ENCODE measurements around the gene TUSC1.
"Not testable (repeated sequence)": the region's sequence is repeated elsewhere in the genome, so short reads cannot be mapped to it uniquely, and the experiment has no call there.

TUSC1 gene

GRCh38 chr9:25678147-25678666 lies at the start of gene TUSC1:
Gene TUSC1 (minus strand): TSS chr9:25678444. CDS start chr9:25678312, 132 bp downstream.
- CTCF ChIA-PET, result no interaction called here
- Mint-ChIP-seq H3K9me3 (peaks cover 2% of the 10 kb centered on the region), H3K27ac (no peak within 1 kb of the TSS), H3K36me3 (no peaks in the 10 kb centered on the region), H3K4me3 (no peak within 1 kb of the TSS), H3K27me3 (peaks cover 18% of the 10 kb centered on the region), H3K4me1 (no peaks in the 10 kb centered on the region)
- no peak for DNase-seq

- no peak for DNase-seq
- Mint-ChIP-seq H3K36me3 (no peaks in the 10 kb centered on the region), H3K9me3 (peaks cover 6% of the 10 kb centered on the region), H3K27me3 (no peaks in the 10 kb centered on the region), H3K4me3 (no peak overlapping the region), H3K27ac (no peak overlapping the region), H3K4me1 (no peaks in the 10 kb centered on the region)
- CTCF ChIA-PET, result no interaction called here
Measured at GRCh38 chr9:25726871-25727410, 48.7 kb upstream of the TUSC1 start.

GRCh38 chr9:25724424-25724823 lies 46.2 kb upstream of the TUSC1 start:
- Mint-ChIP-seq H3K4me1 (no peaks in the 10 kb centered on the region), H3K36me3 (no peaks in the 10 kb centered on the region), H3K27ac (no peak overlapping the region), H3K4me3 (no peak overlapping the region), H3K27me3 (no peaks in the 10 kb centered on the region), H3K9me3 (peaks cover 2% of the 10 kb centered on the region)
- CTCF ChIA-PET, result no interaction called here
- no peak for DNase-seq

- Mint-ChIP-seq H3K27ac (no peak overlapping the region), H3K4me3 (no peak overlapping the region), H3K36me3 (no peaks in the 10 kb centered on the region), H3K27me3 (no peaks in the 10 kb centered on the region), H3K4me1 (no peaks in the 10 kb centered on the region), H3K9me3 (peaks cover 3% of the 10 kb centered on the region)
- CTCF ChIA-PET, result no interaction called here
- no peak for DNase-seq
Measured at GRCh38 chr9:25716220-25716872, 38.1 kb upstream of the TUSC1 start.

- H3K4me1 Mint-ChIP-seq, result no peaks in the 10 kb centered on the region
- DNase-seq, result no peak
- H3K27ac Mint-ChIP-seq, result no peak overlapping the region
- no peaks in the 10 kb centered on the region for H3K27me3 Mint-ChIP-seq
- H3K9me3 Mint-ChIP-seq, result no peaks in the 10 kb centered on the region
- no peak overlapping the region for H3K4me3 Mint-ChIP-seq
- CTCF ChIA-PET, result no interaction called here
- no peaks in the 10 kb centered on the region for H3K36me3 Mint-ChIP-seq
Measured at GRCh38 chr9:25709941-25710340, 31.7 kb upstream of the TUSC1 start.

GRCh38 chr9:25704800-25705199 lies 26.6 kb upstream of the TUSC1 start:
- no peak overlapping the region for H3K27ac Mint-ChIP-seq

GRCh38 chr9:25703701-25704357 lies 25.6 kb upstream of the TUSC1 start:
- Mint-ChIP-seq H3K27ac (no peak overlapping the region), H3K27me3 (no peaks in the 10 kb centered on the region), H3K4me3 (no peak overlapping the region), H3K4me1 (no peaks in the 10 kb centered on the region), H3K9me3 (peaks cover 3% of the 10 kb centered on the region), H3K36me3 (no peaks in the 10 kb centered on the region)
- CTCF ChIA-PET, result no interaction called here
- no peak for DNase-seq

More at GRCh38 chr9:25704800-25705199, 26.6 kb upstream of the TUSC1 start:
- DNase-seq, result no peak
- no peaks in the 10 kb centered on the region for H3K36me3 Mint-ChIP-seq
- H3K9me3 Mint-ChIP-seq, result peaks cover 3% of the 10 kb centered on the region
- no peak overlapping the region for H3K4me3 Mint-ChIP-seq
- H3K27me3 Mint-ChIP-seq, result no peaks in the 10 kb centered on the region
- no peaks in the 10 kb centered on the region for H3K4me1 Mint-ChIP-seq
- CTCF ChIA-PET, result no interaction called here

- peaks cover 3% of the 10 kb centered on the region for H3K9me3 Mint-ChIP-seq
- H3K4me3 Mint-ChIP-seq, result no peak overlapping the region
Measured at GRCh38 chr9:25702536-25702935, 24.3 kb upstream of the TUSC1 start.

GRCh38 chr9:25700899-25701298 lies 22.7 kb upstream of the TUSC1 start:
- H3K27me3 Mint-ChIP-seq, DNase-seq, H3K4me3 Mint-ChIP-seq, CTCF ChIA-PET, H3K4me1 Mint-ChIP-seq, H3K27ac Mint-ChIP-seq, H3K36me3 Mint-ChIP-seq, H3K9me3 Mint-ChIP-seq: not testable (repeated sequence)

More at GRCh38 chr9:25702536-25702935, 24.3 kb upstream of the TUSC1 start:
- Mint-ChIP-seq H3K27ac (no peak overlapping the region), H3K36me3 (no peaks in the 10 kb centered on the region), H3K27me3 (no peaks in the 10 kb centered on the region), H3K4me1 (no peaks in the 10 kb centered on the region)
- no peak for DNase-seq
- CTCF ChIA-PET, result no interaction called here

- CTCF ChIA-PET, result no interaction called here
- no peak for DNase-seq
Measured at GRCh38 chr9:25700430-25700829, 22.2 kb upstream of the TUSC1 start.

GRCh38 chr9:25691786-25692185 lies 13.5 kb upstream of the TUSC1 start:
- CTCF ChIA-PET, result no interaction called here
- Mint-ChIP-seq H3K4me1 (no peaks in the 10 kb centered on the region), H3K27me3 (no peaks in the 10 kb centered on the region), H3K4me3 (no peak overlapping the region), H3K9me3 (peaks cover 4% of the 10 kb centered on the region), H3K27ac (no peak overlapping the region), H3K36me3 (no peaks in the 10 kb centered on the region)
- no peak for DNase-seq

More at GRCh38 chr9:25700430-25700829, 22.2 kb upstream of the TUSC1 start:
- no peak overlapping the region for H3K27ac Mint-ChIP-seq
- no peak overlapping the region for H3K4me3 Mint-ChIP-seq
- H3K36me3 Mint-ChIP-seq, result no peaks in the 10 kb centered on the region
- H3K27me3 Mint-ChIP-seq, result no peaks in the 10 kb centered on the region
- H3K4me1 Mint-ChIP-seq, result no peaks in the 10 kb centered on the region
- peaks cover 3% of the 10 kb centered on the region for H3K9me3 Mint-ChIP-seq

- Mint-ChIP-seq H3K27me3 (no peaks in the 10 kb centered on the region), H3K27ac (no peak overlapping the region), H3K4me1 (no peaks in the 10 kb centered on the region), H3K4me3 (no peak overlapping the region), H3K9me3 (no peaks in the 10 kb centered on the region), H3K36me3 (no peaks in the 10 kb centered on the region)
- CTCF ChIA-PET, result no interaction called here
- DNase-seq, result no peak
Measured at GRCh38 chr9:25684321-25684720, 6.1 kb upstream of the TUSC1 start.

GRCh38 chr9:25681266-25681665 lies 3.0 kb upstream of the TUSC1 start:
- Mint-ChIP-seq H3K27ac (no peak overlapping the region), H3K4me3 (no peak overlapping the region)

GRCh38 chr9:25678846-25679360 lies 659 bp upstream of the TUSC1 start:
- peaks cover 2% of the 10 kb centered on the region for H3K9me3 Mint-ChIP-seq
- H3K36me3 Mint-ChIP-seq, result no peaks in the 10 kb centered on the region
- H3K27ac Mint-ChIP-seq, result no peak overlapping the region
- H3K4me1 Mint-ChIP-seq, result no peaks in the 10 kb centered on the region
- DNase-seq, result no peak
- H3K4me3 Mint-ChIP-seq, result no peak overlapping the region
- CTCF ChIA-PET, result no interaction called here
- H3K27me3 Mint-ChIP-seq, result peaks cover 18% of the 10 kb centered on the region

More at GRCh38 chr9:25681266-25681665, 3.0 kb upstream of the TUSC1 start:
- CTCF ChIA-PET, result no interaction called here
- Mint-ChIP-seq H3K9me3 (peaks cover 2% of the 10 kb centered on the region), H3K27me3 (peaks cover 18% of the 10 kb centered on the region), H3K4me1 (no peaks in the 10 kb centered on the region), H3K36me3 (no peaks in the 10 kb centered on the region)
- DNase-seq, result no peak

Data from activated naive CD4-positive, alpha-beta T cell treated with anti-CD3 and anti-CD28 coated beads, Interleukin-2, amount 10 ng/mL, durations not matched to agents 7 days and 5 days (primary cell).